ENCODE data around the gene UBE2Z.

GRCh38 chr17:48960834-48961515 lies 52.8 kb downstream of the UBE2Z start:
- TF ChIP-seq PHF8 (CRISPR knock-in tag; IDR thresholded peaks at IDR 0.05) = peak; percentile 34; the same call in 1 of the 2 replicates
- TF ChIP-seq HNRNPH1 (optimal IDR thresholded peaks at IDR 0.05; ENCODE audit: low read depth, low read length) = no peak
- no peak for TF ChIP-seq POLR2AphosphoS5 (IDR thresholded peaks at IDR 0.05; ENCODE audit: low read depth, low read length)
- TF ChIP-seq GTF2F1 (IDR thresholded peaks at IDR 0.05; ENCODE audit: low read length) = no peak

All from HepG2 (cell line).